Iris pigment epithelial cell (primary cell): ENCODE results near the gene TMEM209.
"Not testable (repeated sequence)": the region's sequence is repeated elsewhere in the genome, so short reads cannot be mapped to it uniquely, and the experiment has no call there.

Experiments used
- DNase-seq: peaks from one replicate; pipeline ENCODE4 v3.0.0-alpha.2; 2011; ENCODE audit warnings: low read depth

TMEM209 gene

GRCh38 chr7:130218806-130219620, 13.8 kb upstream of the TMEM209 start:
- no peak for DNase-seq

GRCh38 chr7:130216750-130217149, 11.5 kb upstream of the TMEM209 start:
- no peak for DNase-seq

GRCh38 chr7:130216025-130216424, 10.8 kb upstream of the TMEM209 start:
- DNase-seq = no peak

- DNase-seq = no peak
These were observed 8.6 kb upstream of the TMEM209 start for GRCh38 chr7:130213828-130214227.

- peak; percentile 28 for DNase-seq
These were observed 5.2 kb upstream of the TMEM209 start for GRCh38 chr7:130210181-130210935.

- DNase-seq = no peak
These were observed 3.3 kb upstream of the TMEM209 start for GRCh38 chr7:130208516-130208915.

GRCh38 chr7:130207642-130208041, 2.4 kb upstream of the TMEM209 start, which contains the start of gene SSMEM1:
SSMEM1 (plus strand) TSS chr7:130207860; CDS start chr7:130207911, 51 bp downstream.
- peak; percentile 76 for DNase-seq

GRCh38 chr7:130207033-130207432, 1.8 kb upstream of the TMEM209 start:
- DNase-seq = no peak

GRCh38 chr7:130201796-130202195, 3.4 kb downstream of the TMEM209 start:
- DNase-seq = no peak

GRCh38 chr7:130197094-130197493, 8.1 kb downstream of the TMEM209 start:
- DNase-seq = no peak

- no peak for DNase-seq
These were observed 8.7 kb downstream of the TMEM209 start for GRCh38 chr7:130196476-130196875.

- DNase-seq = no peak
These were observed 9.8 kb downstream of the TMEM209 start for GRCh38 chr7:130195396-130195795.

GRCh38 chr7:130191791-130192190, 13.4 kb downstream of the TMEM209 start:
- DNase-seq = no peak

- peak; percentile 39 for DNase-seq
These were observed 15.9 kb downstream of the TMEM209 start for GRCh38 chr7:130189343-130189742.

GRCh38 chr7:130187360-130187759, 17.8 kb downstream of the TMEM209 start:
- DNase-seq = no peak

- DNase-seq = not testable (repeated sequence)
These were observed 20.9 kb downstream of the TMEM209 start for GRCh38 chr7:130184349-130184748.

- DNase-seq = no peak
These were observed 22.2 kb downstream of the TMEM209 start for GRCh38 chr7:130182990-130183389.

GRCh38 chr7:130181263-130181605, 24.0 kb downstream of the TMEM209 start:
- DNase-seq = no peak

- DNase-seq = peak; percentile 74
These were observed 24.5 kb downstream of the TMEM209 start for GRCh38 chr7:130180571-130181262.

GRCh38 chr7:130179631-130180030, 25.6 kb downstream of the TMEM209 start:
- DNase-seq = no peak

GRCh38 chr7:130178251-130178650, 27.0 kb downstream of the TMEM209 start:
- DNase-seq = no peak

- no peak for DNase-seq
These were observed 30.8 kb downstream of the TMEM209 start for GRCh38 chr7:130174237-130174959.
